Ovary (tissue), 9 donors: ENCODE data around the gene TBCEL. TPM values are rescaled to one million over a fixed set of nuclear protein-coding genes. Genes with fewer than 3 reads are reported as not detected.

Experiments
- DNase-seq, 5 donors: peaks; one replicate each; pipeline ENCODE4 v3.0.0-alpha.2; 2019 to 2020
- H3K27ac ChIP-seq, 2 donors: fragments of 200-600 bp; one replicate each; pipeline versions ENCODE4 v1.5.1 to v1.8.0; 2019 to 2022
- H3K27me3 ChIP-seq: fragments of 200-600 bp; one replicate; pipeline ENCODE4 v1.8.0; 2022
- H3K36me3 ChIP-seq: fragments of 200-600 bp; sonication (generic); one replicate; pipeline ENCODE4 v1.5.1; 2019
- H3K4me1 ChIP-seq: one replicate; pipeline ENCODE4 v1.8.1; 2013; ENCODE audit warnings: mild to moderate bottlenecking, moderate library complexity; ENCODE audit not compliant: insufficient read depth
- H3K4me3 ChIP-seq: fragments of 200-600 bp; sonication (generic); one replicate; pipeline ENCODE4 v1.5.1; 2017
- H3K9me3 ChIP-seq, 2 donors: fragments of 200-600 bp in 1 of 2; sonication (generic) in 1 of 2; one replicate each; pipeline versions ENCODE4 v1.5.1 to v1.8.1; 2013 to 2019; ENCODE audit warnings: mild to moderate bottlenecking in 1 of 2, moderate library complexity in 1 of 2
- CTCF ChIP-seq, 3 donors: fragments of 450-650 bp in 2 of 3; fragments of 200-600 bp in 1 of 3; IDR thresholded peaks; one replicate each; pipeline versions ENCODE4 v1.5.1 to v1.8.0; 2016 to 2022; ENCODE audit warnings: antibody characterized with exemption in 3 of 3, mild to moderate bottlenecking in 1 of 3
- EP300 ChIP-seq: sonication (generic); formaldehyde crosslinking; IDR thresholded peaks from one replicate; pipeline ENCODE4 v1.6.1; 2017; ENCODE audit warnings: antibody characterized with exemption
- POLR2A ChIP-seq: fragments of 450-650 bp; IDR thresholded peaks from one replicate; pipeline ENCODE4 v1.6.1; 2017; ENCODE audit warnings: antibody characterized with exemption, mild to moderate bottlenecking, moderate library complexity
- WGBS, 3 donors: extraction: QIAGEN DNeasy Blood & Tissue Kit in 1 of 3; methylation state at CpG; one replicate each; pipeline versions ENCODE4 v1.1.5 to v1.1.7; 2013 to 2017; 5-methylcytosine and 5-hydroxymethylcytosine counted together
- intact Hi-C, 4 donors: fragments of 100-400 bp; cut with DNase I; formaldehyde crosslinking; loops; one replicate each; pipeline versions ENCODE4 v1.11.0 to v1.15.1; 2022 to 2023
- polyA plus RNA-seq, 2 donors: library from polyadenylated mRNA; stranded (reverse); fragments of 200-250 nt in 1 of 2; fragments of 350-450 nt in 1 of 2; fragmentation: Illumina TruSeq in 1 of 2; extraction: RNeasy Lipid Tissue Mini Kit (QIAGEN cat#74804) in 1 of 2; gene quantifications; one replicate each; pipeline ENCODE4 v1.2.3, GENCODE V29; 2013 to 2014
- total RNA-seq, 7 donors: library from RNA; depleted of rRNA in 2 of 7; stranded (reverse); fragments of >200 nt in 2 of 7; fragmentation: NEBNext Ultra II Directional in 3 of 7; extraction: Animal tissue kit (Norgen Biotek cat#: 25700) in 3 of 7; gene quantifications; one replicate each; pipeline versions ENCODE4 v1.1.0 to v1.2.4, GENCODE V29; 2016 to 2023
- donor health status: DM: no; HTN: no; CAD: no; lungs with moderate emphysema.
- donor health status: DM: no; HTN: no; CAD: no.
- donor health status: Bipolar disorder and iron deficiency.
- donor health status: DM: yes; HTN: yes; CAD: no.
- donor health status: DM: no; HTN: no; CAD: no.
- donor health status: DM: yes; HTN: yes; CAD: no.

Gene TBCEL
- total and polyA plus RNA-seq, 9 donors: 9.1 to 79.3 (median 45.8) TPM

- WGBS, 3 donors: 10 to 38% (median 12%) methylated on average over 4 of the region's 4 CpGs
- DNase-seq: no peak
- H3K27me3 ChIP-seq: no peaks in the 10 kb centered on the region
- H3K9me3 ChIP-seq: no peaks in the 10 kb centered on the region
- H3K27ac ChIP-seq: no peak overlapping the region
- no peaks in the 10 kb centered on the region for H3K36me3 ChIP-seq
- H3K4me1 ChIP-seq: peaks cover 10% of the 10 kb centered on the region
- H3K4me3 ChIP-seq: no peak overlapping the region
- TF ChIP-seq POLR2A (no peak), EP300 (no peak), CTCF (IDR thresholded peaks at IDR 0.05) (no peak)
- intact Hi-C loops: no loop called here
These were observed 76.0 kb downstream of the TBCEL start for GRCh38 chr11:121099885-121100284.

GRCh38 chr11:121100943-121101342 lies 77.0 kb downstream of the TBCEL start, which contains the start of gene TECTA:
Gene TECTA (plus strand): TSS chr11:121101243. CDS start chr11:121102666, 1,423 bp downstream.
- no peak within 1 kb of the TSS for H3K27ac ChIP-seq
- H3K4me3 ChIP-seq: no peak within 1 kb of the TSS
- H3K27me3 ChIP-seq: no peaks in the 10 kb centered on the region
- intact Hi-C loops: no loop called here
- WGBS, 3 donors: 93 to 97% (median 97%) methylated on average over 2 of the region's 2 CpGs
- no peaks in the 10 kb centered on the region for H3K36me3 ChIP-seq
- no peaks in the 10 kb centered on the region for H3K9me3 ChIP-seq
- DNase-seq: no peak
- TF ChIP-seq EP300 (no peak), POLR2A (no peak), CTCF (IDR thresholded peaks at IDR 0.05) (no peak)
- peaks cover 16% of the 10 kb centered on the region for H3K4me1 ChIP-seq

- WGBS, 3 donors: 51 to 57% (median 56%) methylated on average over 9 of the region's 9 CpGs
- Histone ChIP-seq H3K4me1 (peaks cover 16% of the 10 kb centered on the region), H3K27ac (peak overlapping the region in 1 of 2 donors; percentile 64), H3K4me3 (no peak overlapping the region), H3K36me3 (no peaks in the 10 kb centered on the region), H3K9me3 (no peaks in the 10 kb centered on the region), H3K27me3 (no peaks in the 10 kb centered on the region)
- TF ChIP-seq CTCF (IDR thresholded peaks at IDR 0.05) (no peak), POLR2A (no peak), EP300 (no peak)
- intact Hi-C loops: no loop called here
- peak in 3 of 5 donors; percentile 19 to 44 (median 33) for DNase-seq
These were observed 80.4 kb downstream of the TBCEL start for GRCh38 chr11:121104312-121104762.

GRCh38 chr11:121105063-121105480 lies 81.2 kb downstream of the TBCEL start:
- Histone ChIP-seq H3K27ac (peak overlapping the region in 1 of 2 donors; percentile 64), H3K9me3 (no peaks in the 10 kb centered on the region), H3K27me3 (no peaks in the 10 kb centered on the region), H3K4me1 (peaks cover 12% of the 10 kb centered on the region), H3K36me3 (no peaks in the 10 kb centered on the region), H3K4me3 (no peak overlapping the region)
- TF ChIP-seq POLR2A: no peak
- no peak for TF ChIP-seq CTCF (IDR thresholded peaks at IDR 0.05)
- no peak for TF ChIP-seq EP300
- WGBS, 3 donors: 4 to 14% (median 4%) methylated on average over 4 of the region's 4 CpGs
- intact Hi-C loops: loop anchor here in 1 of 4 donors (5.0 kb wide), 1 partner anchor 578 kb away; no protein-coding TSS in a partner anchor
- peak; percentile 46 to 67 (median 60) for DNase-seq
